Smooth muscle cell (in vitro differentiated cells): ENCODE measurements around the gene SLC36A2. TPM values are rescaled to one million over a fixed set of nuclear protein-coding genes. Genes with fewer than 3 reads are reported as not detected.
"Not testable (repeated sequence)": the region's sequence is repeated elsewhere in the genome, so short reads cannot be mapped to it uniquely, and the experiment has no call there.

ENCODE experiments used
- DNase-seq: peaks from one replicate; lab custom pipeline; 2025; ENCODE audit not compliant: unreplicated experiment; lab: John Stamatoyannopoulos, UW
- H2AFZ ChIP-seq: fragments of 200-600 bp; sonication (generic); 2 replicates; pipeline ENCODE4 v1.6.0; 2016; ENCODE audit warnings: antibody characterized with exemption, low read depth, mild to moderate bottlenecking
- H3F3A ChIP-seq: fragments of 200-600 bp; sonication (generic); 2 replicates; pipeline ENCODE4 v1.6.0; 2017; ENCODE audit warnings: antibody characterized with exemption, low read depth
- H3K27ac ChIP-seq: fragments of 200-600 bp; sonication (generic); 2 replicates; pipeline ENCODE4 v1.5.1; 2016; ENCODE audit warnings: low read depth, mild to moderate bottlenecking
- H3K27me3 ChIP-seq: fragments of 200-600 bp; sonication (generic); 2 replicates; pipeline ENCODE4 v1.6.1; 2016; ENCODE audit warnings: low read depth, mild to moderate bottlenecking
- H3K36me3 ChIP-seq: fragments of 200-600 bp; sonication (generic); 2 replicates; pipeline ENCODE4 v1.5.1; 2016; ENCODE audit warnings: low read depth
- H3K4me1 ChIP-seq: fragments of 200-600 bp; sonication (generic); 2 replicates; pipeline ENCODE4 v1.5.1; 2016; ENCODE audit warnings: low read depth
- H3K4me2 ChIP-seq: fragments of 200-600 bp; sonication (generic); 2 replicates; pipeline ENCODE4 v1.6.0; 2016; ENCODE audit warnings: mild to moderate bottlenecking
- H3K4me3 ChIP-seq: fragments of 200-600 bp; sonication (generic); 2 replicates; pipeline ENCODE4 v1.5.1; 2016; ENCODE audit warnings: mild to moderate bottlenecking
- H3K79me2 ChIP-seq: fragments of 200-600 bp; sonication (generic); 2 replicates; pipeline ENCODE4 v1.6.0; 2016; ENCODE audit warnings: low read depth, mild to moderate bottlenecking
- H3K9ac ChIP-seq: fragments of 200-600 bp; sonication (generic); 2 replicates; pipeline ENCODE4 v1.6.0; 2016; ENCODE audit warnings: low read depth
- H3K9me3 ChIP-seq: fragments of 200-600 bp; sonication (generic); replicated peaks from 2 replicates; pipeline ENCODE4 v1.5.1; 2016; ENCODE audit warnings: low read depth
- H4K20me1 ChIP-seq: fragments of 200-600 bp; sonication (generic); 2 replicates; pipeline ENCODE4 v1.6.0; 2016; ENCODE audit warnings: low read depth
- WGBS: methylation state at CpG from one replicate; pipeline ENCODE4 v1.1.7; 2016; ENCODE audit warnings: low lambda C conversion rate; 5-methylcytosine and 5-hydroxymethylcytosine counted together
- polyA plus RNA-seq: library from polyadenylated mRNA; unstranded; fragments of >200 nt; fragmentation: Nextera tagmentation; extraction: Ambion mirVana; gene quantifications from 2 replicates; pipeline ENCODE4 v1.2.1, GENCODE V29; 2016
- total RNA-seq: library from RNA; depleted of rRNA; stranded (reverse); fragments of >200 nt; gene quantifications from 2 replicates; pipeline ENCODE4 v1.2.3, GENCODE V29; 2014
- TF ChIP-seq, protein P1 (sequence below): fragments of 200-600 bp; sonication (generic); IDR thresholded peaks from 2 replicates; pipeline ENCODE4 v1.5.1; 2017; ENCODE audit warnings: borderline replicate concordance, mild to moderate bottlenecking, antibody characterized with exemption; ENCODE audit not compliant: insufficient read depth, poor library complexity, severe bottlenecking

Gene SLC36A2
- total and polyA plus RNA-seq, 2 experiments from 2014 or later, result not detected

DNA sequence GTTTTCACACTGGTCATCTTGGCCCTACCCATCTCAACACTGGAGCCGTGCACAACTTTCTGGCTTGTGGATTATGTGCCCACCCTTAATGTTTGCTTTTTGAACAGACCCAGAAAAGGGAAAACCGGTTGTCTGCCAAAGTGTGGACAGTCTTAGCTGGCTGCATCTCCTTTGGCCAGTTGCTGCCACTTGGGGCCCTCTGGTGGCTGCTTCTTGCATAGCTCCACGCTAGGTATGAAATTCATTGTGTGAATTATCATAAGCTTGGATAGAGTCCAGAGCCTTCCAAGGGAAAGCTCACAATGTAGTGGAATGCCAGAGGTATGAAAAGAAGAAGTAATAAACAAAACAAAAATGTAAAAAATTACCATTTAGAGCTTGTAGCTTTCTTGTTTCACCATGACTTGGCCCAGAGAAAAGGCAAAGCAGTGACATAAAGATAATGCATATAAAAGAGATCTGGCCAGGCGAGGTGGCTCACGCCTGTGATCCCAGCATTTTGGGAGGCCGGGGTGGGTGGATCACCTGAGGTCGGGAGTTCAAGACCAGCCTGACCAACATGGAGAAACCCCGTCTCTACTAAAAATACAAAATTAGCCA lies 31.3 kb downstream of the SLC36A2 start:
- Histone ChIP-seq H3K9me3 (no peaks in the 10 kb centered on the region), H3K27me3 (no peaks in the 10 kb centered on the region), H3K36me3 (no peaks in the 10 kb centered on the region), H3F3A (peaks cover 11% of the 10 kb centered on the region), H3K4me3 (no peak overlapping the region), H3K4me1 (peaks cover 8% of the 10 kb centered on the region), H2AFZ (no peak overlapping the region), H3K27ac (no peak overlapping the region), H3K79me2 (no peaks in the 10 kb centered on the region), H3K4me2 (no peak overlapping the region), H3K9ac (no peak overlapping the region), H4K20me1 (no peaks in the 10 kb centered on the region)
- DNase-seq, result no peak
- TF ChIP-seq, protein P1, sequence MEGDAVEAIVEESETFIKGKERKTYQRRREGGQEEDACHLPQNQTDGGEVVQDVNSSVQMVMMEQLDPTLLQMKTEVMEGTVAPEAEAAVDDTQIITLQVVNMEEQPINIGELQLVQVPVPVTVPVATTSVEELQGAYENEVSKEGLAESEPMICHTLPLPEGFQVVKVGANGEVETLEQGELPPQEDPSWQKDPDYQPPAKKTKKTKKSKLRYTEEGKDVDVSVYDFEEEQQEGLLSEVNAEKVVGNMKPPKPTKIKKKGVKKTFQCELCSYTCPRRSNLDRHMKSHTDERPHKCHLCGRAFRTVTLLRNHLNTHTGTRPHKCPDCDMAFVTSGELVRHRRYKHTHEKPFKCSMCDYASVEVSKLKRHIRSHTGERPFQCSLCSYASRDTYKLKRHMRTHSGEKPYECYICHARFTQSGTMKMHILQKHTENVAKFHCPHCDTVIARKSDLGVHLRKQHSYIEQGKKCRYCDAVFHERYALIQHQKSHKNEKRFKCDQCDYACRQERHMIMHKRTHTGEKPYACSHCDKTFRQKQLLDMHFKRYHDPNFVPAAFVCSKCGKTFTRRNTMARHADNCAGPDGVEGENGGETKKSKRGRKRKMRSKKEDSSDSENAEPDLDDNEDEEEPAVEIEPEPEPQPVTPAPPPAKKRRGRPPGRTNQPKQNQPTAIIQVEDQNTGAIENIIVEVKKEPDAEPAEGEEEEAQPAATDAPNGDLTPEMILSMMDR, result peak; percentile 82
- 54% methylated on average over 8 of the region's 8 CpGs for WGBS

GRCh38 chr5:151313357-151313756 lies 34.0 kb downstream of the SLC36A2 start:
- Histone ChIP-seq H2AFZ (peak overlapping the region; percentile 16), H3K4me1 (peaks cover 6% of the 10 kb centered on the region), H3K36me3 (no peaks in the 10 kb centered on the region), H3K27ac (peak overlapping the region; percentile 40), H4K20me1 (no peaks in the 10 kb centered on the region), H3K9ac (no peak overlapping the region), H3K4me2 (peak overlapping the region; percentile 37), H3K79me2 (no peaks in the 10 kb centered on the region), H3K9me3 (no peaks in the 10 kb centered on the region), H3K4me3 (no peak overlapping the region), H3K27me3 (no peaks in the 10 kb centered on the region), H3F3A (peaks cover 11% of the 10 kb centered on the region)
- DNase-seq, result no peak
- TF ChIP-seq, protein P1, result no peak
- 20% methylated on average over 2 of the region's 2 CpGs for WGBS

DNA sequence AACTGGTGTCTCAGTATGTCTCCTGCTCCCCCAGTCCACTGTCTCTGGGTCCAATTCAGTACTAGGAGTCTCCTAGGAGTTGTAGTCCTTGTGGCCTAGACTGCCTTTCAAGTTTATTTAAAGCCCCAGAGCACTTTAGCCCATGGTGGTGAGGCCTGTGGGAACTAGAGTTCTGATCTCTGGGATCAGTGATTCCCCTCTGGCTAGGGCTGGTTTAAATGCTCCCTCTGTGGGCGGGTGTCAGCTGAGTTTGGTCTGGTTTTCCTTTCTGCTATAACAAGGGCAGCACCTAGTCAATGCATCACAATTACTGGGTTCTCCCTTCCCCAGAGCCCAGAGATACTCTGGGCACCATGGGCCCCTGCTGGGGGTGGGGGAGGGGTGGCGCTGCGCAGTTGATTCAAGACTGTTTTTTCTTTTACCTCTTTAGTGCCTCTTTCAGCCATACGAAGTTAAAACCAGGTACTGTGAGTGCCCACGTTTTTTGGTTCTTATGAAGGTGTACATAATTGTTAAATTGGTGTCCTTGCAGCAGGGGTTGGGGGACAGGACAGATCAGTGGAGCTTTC lies 34.5 kb downstream of the SLC36A2 start:
- TF ChIP-seq, protein P1, result no peak
- Histone ChIP-seq H3K4me3 (no peak overlapping the region), H3K4me1 (peaks cover 2% of the 10 kb centered on the region), H3K4me2 (no peak overlapping the region), H3F3A (peaks cover 8% of the 10 kb centered on the region), H3K36me3 (no peaks in the 10 kb centered on the region), H3K9me3 (no peaks in the 10 kb centered on the region), H3K9ac (no peak overlapping the region), H3K27me3 (no peaks in the 10 kb centered on the region), H3K27ac (peak overlapping the region; percentile 40), H3K79me2 (no peaks in the 10 kb centered on the region), H2AFZ (peak overlapping the region; percentile 16), H4K20me1 (no peaks in the 10 kb centered on the region)
- 75% methylated on average over 5 of the region's 5 CpGs for WGBS
- DNase-seq, result no peak

DNA sequence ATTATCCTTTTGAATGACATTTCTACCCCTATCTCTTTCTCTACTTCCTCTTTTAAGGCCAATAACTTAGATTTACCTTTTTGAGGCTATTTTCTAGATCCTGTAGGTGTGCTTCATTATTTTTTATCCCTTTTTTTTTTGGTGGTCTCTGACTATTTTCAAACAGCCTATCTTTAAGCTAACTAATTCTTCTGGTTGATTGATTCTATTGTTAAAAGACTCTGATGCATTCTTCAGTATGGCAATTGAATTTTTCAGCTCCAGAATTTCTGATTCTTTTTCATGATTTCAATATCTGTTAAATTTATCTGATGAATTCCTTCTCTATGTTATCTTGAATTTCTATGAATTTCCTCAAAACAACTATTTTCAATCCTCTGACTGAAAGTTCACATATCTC lies 36.4 kb downstream of the SLC36A2 start:
- no peaks in the 10 kb centered on the region for H3K79me2 ChIP-seq

DNA sequence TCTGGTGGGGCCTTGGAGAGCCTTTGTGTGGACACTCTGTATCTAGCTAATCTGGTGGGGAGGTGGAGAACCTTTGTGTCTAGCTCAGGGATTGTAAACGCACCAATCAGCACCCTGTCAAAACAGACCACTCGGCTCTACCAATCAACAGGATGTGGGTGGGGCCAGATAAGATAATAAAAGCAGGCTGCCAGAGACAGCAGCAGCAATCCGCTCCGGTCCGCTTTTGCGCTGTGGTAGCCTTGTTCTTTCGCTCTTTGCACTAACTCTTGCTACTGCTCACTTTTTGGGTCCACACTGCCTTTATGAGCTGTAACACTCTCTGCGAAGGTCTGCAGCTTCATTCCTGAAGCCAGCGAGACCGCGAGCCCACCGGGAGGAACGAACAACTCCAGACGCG lies 37.5 kb downstream of the SLC36A2 start:
- not testable (repeated sequence) for H4K20me1 ChIP-seq, H2AFZ ChIP-seq, H3K9me3 ChIP-seq, H3K4me3 ChIP-seq, H3K27ac ChIP-seq, H3K36me3 ChIP-seq, H3K4me2 ChIP-seq, H3K27me3 ChIP-seq, DNase-seq, H3K9ac ChIP-seq, H3K4me1 ChIP-seq, H3F3A ChIP-seq, H3K79me2 ChIP-seq
- 90% methylated on average over 15 of the region's 15 CpGs for WGBS

More for the DNA sequence above, 36.4 kb downstream of the SLC36A2 start:
- Histone ChIP-seq H3K27ac (no peak overlapping the region), H3K36me3 (no peaks in the 10 kb centered on the region), H4K20me1 (no peaks in the 10 kb centered on the region), H3K4me1 (no peaks in the 10 kb centered on the region), H3K9me3 (no peaks in the 10 kb centered on the region), H3K4me2 (no peak overlapping the region), H2AFZ (no peak overlapping the region), H3F3A (peaks cover 3% of the 10 kb centered on the region), H3K4me3 (no peak overlapping the region), H3K9ac (no peak overlapping the region), H3K27me3 (no peaks in the 10 kb centered on the region)
- TF ChIP-seq, protein P1, result no peak
- DNase-seq, result no peak
